ENCODE data around the gene KRT75. TPM values are rescaled to one million over a fixed set of nuclear protein-coding genes. Genes with fewer than 3 reads are reported as not detected.

The KRT75 gene
- total RNA-seq, 1 donor from 2014 or later: not detected

GRCh38 chr12:52378091-52378490, 56.1 kb downstream of the KRT75 start:
- TF ChIP-seq CTCF (IDR thresholded peaks at IDR 0.05; ENCODE audit: unreplicated experiment): no peak
- peaks cover 6% of the 10 kb centered on the region for H3K27me3 Mint-ChIP-seq (ENCODE audit: unreplicated experiment)
- H3K9me3 Mint-ChIP-seq (ENCODE audit: unreplicated experiment): no peaks in the 10 kb centered on the region
- H3K27ac Mint-ChIP-seq (ENCODE audit: unreplicated experiment): no peak overlapping the region
- H3K4me3 Mint-ChIP-seq (ENCODE audit: unreplicated experiment): no peak overlapping the region
- no peaks in the 10 kb centered on the region for H3K4me1 Mint-ChIP-seq (ENCODE audit: unreplicated experiment)
- DNase-seq (ENCODE audit: low spot score): no peak
- no peaks in the 10 kb centered on the region for H3K36me3 Mint-ChIP-seq (ENCODE audit: low read depth, unreplicated experiment)

- Mint-ChIP-seq H3K27me3 (ENCODE audit: unreplicated experiment) (peaks cover 6% of the 10 kb centered on the region), H3K9me3 (ENCODE audit: unreplicated experiment) (no peaks in the 10 kb centered on the region), H3K4me3 (ENCODE audit: unreplicated experiment) (no peak overlapping the region), H3K36me3 (ENCODE audit: low read depth, unreplicated experiment) (no peaks in the 10 kb centered on the region), H3K27ac (ENCODE audit: unreplicated experiment) (no peak overlapping the region), H3K4me1 (ENCODE audit: unreplicated experiment) (no peaks in the 10 kb centered on the region)
- no peak for TF ChIP-seq CTCF (IDR thresholded peaks at IDR 0.05; ENCODE audit: unreplicated experiment)
- no peak for DNase-seq (ENCODE audit: low spot score)
Measured at GRCh38 chr12:52377266-52377665, 56.9 kb downstream of the KRT75 start.

Other genes starting within 250 kb of the KRT75 start
- 1.5 TPM for gene KRT80, start 242.4 kb downstream of the KRT75 start, total RNA-seq (ENCODE audit: unreplicated experiment)
- not detected for gene KRT7, start 201.1 kb downstream of the KRT75 start, total RNA-seq (ENCODE audit: unreplicated experiment)
- not detected for gene KRT86, start 159.7 kb downstream of the KRT75 start, total RNA-seq (ENCODE audit: unreplicated experiment)
- not detected for gene KRT81, start 142.8 kb downstream of the KRT75 start, total RNA-seq (ENCODE audit: unreplicated experiment)
- not detected for gene KRT83, start 113.0 kb downstream of the KRT75 start, total RNA-seq (ENCODE audit: unreplicated experiment)
- not detected for gene KRT85, start 66.9 kb downstream of the KRT75 start, total RNA-seq (ENCODE audit: unreplicated experiment)
- gene KRT84, start 48.7 kb downstream of the KRT75 start, total RNA-seq (ENCODE audit: unreplicated experiment): not detected
- not detected for gene KRT82, start 28.0 kb downstream of the KRT75 start, total RNA-seq (ENCODE audit: unreplicated experiment)
- not detected for gene KRT6B, start 17.8 kb upstream of the KRT75 start, total RNA-seq (ENCODE audit: unreplicated experiment)
- gene KRT6C, start 39.4 kb upstream of the KRT75 start, total RNA-seq (ENCODE audit: unreplicated experiment): not detected
- not detected for gene KRT6A, start 58.9 kb upstream of the KRT75 start, total RNA-seq (ENCODE audit: unreplicated experiment)
- not detected for gene KRT5, start 86.0 kb upstream of the KRT75 start, total RNA-seq (ENCODE audit: unreplicated experiment)
- gene KRT71, start 118.8 kb upstream of the KRT75 start, total RNA-seq (ENCODE audit: unreplicated experiment): not detected
- not detected for gene KRT74, start 139.5 kb upstream of the KRT75 start, total RNA-seq (ENCODE audit: unreplicated experiment)
- gene KRT72, start 167.1 kb upstream of the KRT75 start, total RNA-seq (ENCODE audit: unreplicated experiment): 0.28 TPM
- 0.77 TPM for gene KRT73, start 184.2 kb upstream of the KRT75 start, total RNA-seq (ENCODE audit: unreplicated experiment)
- gene KRT2, start 217.8 kb upstream of the KRT75 start, total RNA-seq (ENCODE audit: unreplicated experiment): not detected
- not detected for gene KRT1, start 246.0 kb upstream of the KRT75 start, total RNA-seq (ENCODE audit: unreplicated experiment)

Measured in endothelial cell (in vitro differentiated cells).